IMR-90 (cell line): ENCODE measurements around the gene FAM20C. TPM values are rescaled to one million over a fixed set of nuclear protein-coding genes. Genes with fewer than 3 reads are reported as not detected.

ENCODE experiments used
- ATAC-seq: fragments of 200-7000 bp; cut with Tn5 transposase; 2 replicates; pipeline ENCODE4 v1.9.1; 2020; ENCODE audit warnings: low read depth, mild to moderate bottlenecking, moderate library complexity
- BruUV-seq: library from RNA; stranded (reverse); fragments of 400-500 nt; replicated peaks from 2 replicates; lab custom pipeline; 2021; lab: Mats Ljungman, UMichigan
- CTCF ChIA-PET: fragments of 300-600 bp; formaldehyde crosslinking; extraction: SDS; loops from one replicate; lab custom pipeline; 2021; ENCODE audit warnings: antibody characterized with exemption; lab: Yijun Ruan, JAX
- POLR2A ChIA-PET: fragments of 300-600 bp; sonication (Branson Sonifier 250); formaldehyde crosslinking; loops from one replicate; lab custom pipeline; 2022; ENCODE audit warnings: antibody characterized with exemption; ENCODE audit not compliant: unreplicated experiment; lab: Charles Lee
- DNase-seq: peaks from one replicate; pipeline ENCODE4 v3.0.0; 2013
- H2AFZ ChIP-seq: replicated peaks from 2 replicates; pipeline ENCODE3; 2013; ENCODE audit warnings: low read length, mild to moderate bottlenecking; ENCODE audit not compliant: poor library complexity
- H2AK5ac ChIP-seq: 2 replicates; pipeline ENCODE4 v1.6.1; 2013; ENCODE audit warnings: low read depth, low read length, inconsistent platforms
- H2AK9ac ChIP-seq: replicated peaks from 2 replicates; pipeline ENCODE3; 2013; ENCODE audit warnings: mild to moderate bottlenecking, low read depth, low read length, moderate library complexity; ENCODE audit not compliant: poor library complexity
- H2BK120ac ChIP-seq: 2 replicates; pipeline ENCODE4 v1.6.1; 2013; ENCODE audit warnings: low read depth, low read length, inconsistent platforms
- H2BK15ac ChIP-seq: 3 replicates; pipeline ENCODE4 v1.6.1; 2013; ENCODE audit warnings: low read depth, low read length, inconsistent platforms
- H2BK20ac ChIP-seq: 2 replicates; pipeline ENCODE4 v1.6.1; 2013; ENCODE audit warnings: low read depth, mild to moderate bottlenecking, inconsistent platforms, low read length, moderate library complexity
- H2BK5ac ChIP-seq: 2 replicates; pipeline ENCODE4 v1.6.1; 2013; ENCODE audit warnings: mild to moderate bottlenecking, low read depth, low read length, inconsistent platforms; ENCODE audit not compliant: poor library complexity, severe bottlenecking
- H3K14ac ChIP-seq: replicated peaks from 2 replicates; pipeline ENCODE4 v1.6.1; 2013; ENCODE audit warnings: low read depth, low read length, inconsistent platforms
- H3K18ac ChIP-seq: 2 replicates; pipeline ENCODE4 v1.6.1; 2013; ENCODE audit warnings: low read depth, low read length, control low read depth
- H3K23ac ChIP-seq: 2 replicates; pipeline ENCODE4 v1.6.1; 2013; ENCODE audit warnings: low read depth, low read length, inconsistent platforms
- H3K27ac ChIP-seq: 2 replicates; pipeline ENCODE4 v1.5.1; 2013; ENCODE audit warnings: mild to moderate bottlenecking, control low read depth, low read length; ENCODE audit not compliant: insufficient read depth
- H3K27me3 ChIP-seq: 2 replicates; pipeline ENCODE4 v1.6.1; 2013; ENCODE audit warnings: low read length; ENCODE audit not compliant: control insufficient read depth, insufficient read depth
- H3K36me3 ChIP-seq: 2 replicates; pipeline ENCODE4 v1.6.1; 2013; ENCODE audit warnings: low read length, mixed read lengths; ENCODE audit not compliant: control insufficient read depth, insufficient read depth
- H3K4ac ChIP-seq: 2 replicates; pipeline ENCODE4 v1.6.1; 2013; ENCODE audit warnings: low read depth, low read length, inconsistent platforms
- H3K4me1 ChIP-seq: 2 replicates; pipeline ENCODE4 v1.6.1; 2013; ENCODE audit warnings: low read length, mixed read lengths; ENCODE audit not compliant: control insufficient read depth, insufficient read depth
- H3K4me2 ChIP-seq: 2 replicates; pipeline ENCODE4 v1.6.1; 2013; ENCODE audit warnings: low read depth, mild to moderate bottlenecking, control low read depth, low read length, moderate library complexity
- H3K4me3 ChIP-seq: 2 replicates; pipeline ENCODE4 v1.5.1; 2013; ENCODE audit warnings: low read depth, mild to moderate bottlenecking, control low read depth, low read length, moderate library complexity; ENCODE audit not compliant: insufficient read depth
- H3K56ac ChIP-seq: 2 replicates; pipeline ENCODE4 v1.6.1; 2013; ENCODE audit warnings: low read length, inconsistent platforms; ENCODE audit not compliant: insufficient read depth; ENCODE audit errors: extremely low read depth
- H3K79me1 ChIP-seq, 2 experiments: 2 replicates each; pipeline ENCODE4 v1.6.1; 2013; ENCODE audit warnings: low read length in 2 of 2, inconsistent platforms in 1 of 2, low read depth in 1 of 2
- H3K9ac ChIP-seq: 2 replicates; pipeline ENCODE4 v1.6.1; 2013; ENCODE audit warnings: low read depth, low read length, control low read depth
- H3K9me1 ChIP-seq: 2 replicates; pipeline ENCODE4 v1.6.1; 2013; ENCODE audit warnings: low read length, inconsistent platforms; ENCODE audit not compliant: insufficient read depth
- H3K9me3 ChIP-seq: 2 replicates; pipeline ENCODE4 v1.6.1; 2013; ENCODE audit warnings: low read length; ENCODE audit not compliant: control insufficient read depth, insufficient read depth
- H4K20me1 ChIP-seq: 2 replicates; pipeline ENCODE4 v1.6.1; 2013; ENCODE audit warnings: low read length, inconsistent platforms; ENCODE audit not compliant: insufficient read depth
- H4K5ac ChIP-seq: 2 replicates; pipeline ENCODE4 v1.6.1; 2013; ENCODE audit warnings: mild to moderate bottlenecking, low read depth, low read length, control low read depth
- H4K8ac ChIP-seq, 2 experiments: 2 replicates each; pipeline ENCODE4 v1.6.1; 2013; ENCODE audit warnings: low read depth in 2 of 2, low read length in 2 of 2, control low read depth in 1 of 2, inconsistent platforms in 1 of 2
- H4K91ac ChIP-seq: 2 replicates; pipeline ENCODE4 v1.6.1; 2013; ENCODE audit warnings: low read depth, low read length, inconsistent platforms; ENCODE audit not compliant: insufficient read depth
- RAD21 ChIP-seq: IDR thresholded peaks from 2 replicates; pipeline ENCODE4 v1.6.1; 2012; ENCODE audit warnings: low read length, improper control_type of control experiment
- WGBS, 2 experiments: methylation state at CpG; one replicate each; pipeline versions ENCODE4 v1.1.5 to v1.1.7; 2013; ENCODE audit warnings: missing lambda C conversion rate in 2 of 2; ENCODE audit not compliant: insufficient read length in 1 of 2; ENCODE audit errors: extremely low coverage in 2 of 2; 5-methylcytosine and 5-hydroxymethylcytosine counted together
- dilution Hi-C: fragments of 300-500 bp; cut with HindIII; formaldehyde crosslinking; loops from one replicate; pipeline ENCODE4 v1.14.3; 2018; ENCODE audit warnings: low sequenced_read_pairs; ENCODE audit not compliant: unreplicated experiment
- in situ Hi-C: fragments of 300-500 bp; cut with MboI; formaldehyde crosslinking; loops from 3 replicates; pipeline ENCODE4 v1.14.3; 2019; ENCODE audit warnings: low sequenced_read_pairs, inconsistent platforms, mixed read lengths
- intact Hi-C: fragments of 100-400 bp; cut with micrococcal nuclease; formaldehyde crosslinking; loops from 2 replicates; pipeline ENCODE4 v1.10.0; 2022
- polyA plus RNA-seq, 3 experiments: library from polyadenylated mRNA; depleted of rRNA; stranded (reverse); fragments of >200 nt; gene quantifications; 2 replicates each; pipeline ENCODE4 v1.2.3, GENCODE V29; 2012; ENCODE audit warnings: low replicate concordance in 1 of 3
- total RNA-seq: library from RNA; depleted of rRNA; stranded (reverse); fragments of >200 nt; gene quantifications from 2 replicates; pipeline ENCODE4 v1.2.3, GENCODE V29; 2012

The FAM20C gene
- total and polyA plus RNA-seq, 2 of the 4 experiments (the other 2 are of a cell fraction), result 7.7 to 36.6 TPM

- Histone ChIP-seq H4K8ac (peak overlapping the region in 1 of 2 experiments; percentile 56; a peak in 1 of 4 replicates), H2AFZ (peak overlapping the region; percentile 67), H4K20me1 (no peaks in the 10 kb centered on the region), H2BK15ac (no peak overlapping the region), H2AK9ac (no peak overlapping the region), H3K9me1 (no peaks in the 10 kb centered on the region), H3K56ac (no peak overlapping the region), H3K9me3 (no peaks in the 10 kb centered on the region), H2AK5ac (peak overlapping the region; percentile 56; the same call in 1 of the 2 replicates), H3K27me3 (peaks cover 33% of the 10 kb centered on the region), H2BK5ac (no peak overlapping the region), H3K4me1 (0 out of 2 replicates have a peak, but pooled peaks cover 2% of the 10 kb centered on the region), H3K18ac (peak overlapping the region; percentile 55; the same call in 1 of the 2 replicates), H3K36me3 (no peaks in the 10 kb centered on the region), H3K79me1 (no peaks in the 10 kb centered on the region), H3K14ac (0 out of 2 replicates have a peak overlapping the region, but pooled peaks have one; percentile 29), H4K5ac (peak overlapping the region; percentile 56; the same call in 1 of the 2 replicates), H4K91ac (0 out of 2 replicates have a peak overlapping the region, but pooled peaks have one; percentile 32), H2BK120ac (peak overlapping the region; percentile 85; the same call in 1 of the 2 replicates), H2BK20ac (peak overlapping the region; percentile 67; the same call in 1 of the 2 replicates), H3K4me2 (no peak overlapping the region), H3K23ac (no peak overlapping the region), H3K4me3 (no peak overlapping the region), H3K27ac (no peak overlapping the region), H3K9ac (no peak overlapping the region), H3K4ac (no peak overlapping the region)
- ATAC-seq (no peak), DNase-seq (no peak)
- dilution Hi-C loops, result no loop called here
- intact Hi-C loops, result no loop called here
- no TSS peak for BruUV-seq
- WGBS, 2 experiments, result 83% methylated on average over 6 of the region's 18 CpGs; no CpG with 5 or more reads in 1 of the 2 experiments
- ChIA-PET POLR2A (no interaction called here), CTCF (no interaction called here)
- no peak for TF ChIP-seq RAD21
- in situ Hi-C loops, result no loop called here
These were observed 25.9 kb upstream of the FAM20C start for GRCh38 chr7:166338-167060.
